Subcutaneous adipose tissue (tissue), 4 donors: Measurements from ENCODE around the gene ZBTB20. TPM values are rescaled to one million over a fixed set of nuclear protein-coding genes. Genes with fewer than 3 reads are reported as not detected.

Experiments
- CTCF ChIP-seq: fragments of 450-650 bp; IDR thresholded peaks from one replicate; pipeline ENCODE4 v1.5.1; 2016; ENCODE audit warnings: low read depth, mild to moderate bottlenecking, control low read depth, antibody characterized with exemption, moderate library complexity
- total RNA-seq, 4 donors: library from RNA; depleted of rRNA; stranded (reverse); fragments of >200 nt; gene quantifications; one replicate each; pipeline ENCODE4 v1.1.0, GENCODE V29; 2016

ZBTB20 gene
- total RNA-seq, 4 donors from 2014 or later: 60.3 to 93.4 (median 69.1) TPM

- no peak for TF ChIP-seq CTCF
Measured at GRCh38 chr3:115110830-115111229, 36.3 kb downstream of the ZBTB20 start.

DNA sequence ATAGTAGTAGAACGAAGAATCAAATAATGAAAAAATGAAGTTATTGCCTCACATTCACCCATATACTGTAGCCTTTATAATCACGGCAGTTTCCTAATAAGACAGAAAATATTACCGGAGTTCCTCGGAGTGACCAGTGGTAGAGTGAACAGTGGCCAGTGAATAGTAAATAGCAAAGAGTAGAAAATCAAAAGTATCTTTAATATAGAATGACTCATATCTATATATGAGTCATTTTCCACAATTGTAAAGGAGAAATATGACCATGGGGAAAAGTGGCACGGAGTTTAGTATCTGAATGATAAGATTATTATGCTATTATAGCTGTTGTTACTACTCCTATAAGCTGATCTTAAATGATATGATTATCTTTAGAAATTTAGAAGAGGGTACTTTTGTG lies 38.5 kb downstream of the ZBTB20 start:
- no peak for TF ChIP-seq CTCF

GRCh38 chr3:115102046-115102445 lies 45.0 kb downstream of the ZBTB20 start:
- no peak for TF ChIP-seq CTCF

DNA sequence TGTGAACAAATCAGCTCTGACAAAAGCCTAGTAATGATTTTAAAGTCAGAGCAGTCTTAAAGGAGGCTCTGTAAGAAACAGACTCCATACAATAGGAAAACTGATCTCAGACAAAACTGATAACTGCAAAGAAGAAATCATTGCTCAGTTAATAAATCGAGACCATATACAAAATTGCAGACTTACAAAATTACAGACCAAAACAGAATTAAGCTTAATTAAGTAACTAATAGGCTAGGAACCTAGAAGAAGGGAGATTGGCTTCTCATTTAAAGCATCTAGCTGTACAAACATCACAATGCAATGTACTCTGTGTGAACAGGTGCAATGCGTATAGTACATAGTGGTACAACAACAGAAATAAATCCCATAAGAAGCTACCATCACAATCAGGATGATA lies 46.3 kb downstream of the ZBTB20 start:
- TF ChIP-seq CTCF: no peak

- no peak for TF ChIP-seq CTCF
Measured at GRCh38 chr3:115099986-115100571, 47.0 kb downstream of the ZBTB20 start.

GRCh38 chr3:115099134-115099985 lies 47.7 kb downstream of the ZBTB20 start:
- TF ChIP-seq CTCF: no peak

DNA sequence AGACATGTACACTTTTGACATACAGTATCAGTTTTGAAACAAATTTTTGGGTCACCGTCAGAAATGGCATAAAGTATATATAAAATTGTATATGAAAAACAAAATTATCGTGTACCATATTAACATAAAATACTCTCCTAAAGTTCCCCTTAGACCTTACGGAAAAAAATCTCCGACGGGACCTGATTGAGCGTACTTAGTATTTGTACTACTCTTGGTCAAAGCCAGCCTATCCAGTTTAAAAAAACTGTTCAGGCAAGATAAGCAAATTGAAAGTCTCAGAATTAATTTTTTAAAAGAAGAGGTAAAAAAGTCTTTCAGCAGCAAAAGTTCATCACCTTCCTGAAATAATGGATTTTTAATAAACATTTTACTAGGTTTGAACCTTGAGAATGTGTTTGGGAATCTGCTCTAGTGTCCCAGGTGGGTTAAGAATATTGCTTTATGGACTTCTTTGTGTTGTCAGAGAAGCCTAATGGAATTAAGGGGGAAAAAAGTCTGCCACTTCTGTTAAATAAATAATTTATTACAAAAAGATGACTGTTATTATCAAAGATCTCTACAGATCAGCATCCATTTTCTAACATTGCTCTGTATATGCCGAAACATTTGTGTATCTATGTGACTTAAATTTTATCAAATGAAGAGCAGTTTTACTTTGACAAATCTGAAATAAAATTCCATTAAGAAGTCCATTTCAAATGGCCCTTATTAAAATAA lies 48.6 kb downstream of the ZBTB20 start:
- no peak for TF ChIP-seq CTCF
